Suprapubic skin (tissue), 4 donors: ENCODE results near the gene PARN. TPM values are rescaled to one million over a fixed set of nuclear protein-coding genes. Genes with fewer than 3 reads are reported as not detected.

Source experiments
- DNase-seq, 2 donors: peaks; one replicate each; pipeline ENCODE4 v3.0.0-alpha.2; 2019; ENCODE audit warnings: low spot score in 2 of 2
- H3K27ac ChIP-seq: fragments of 200-600 bp; sonication (generic); one replicate; pipeline ENCODE4 v1.5.1; 2019
- H3K27me3 ChIP-seq: fragments of 200-600 bp; sonication (generic); one replicate; pipeline ENCODE4 v1.5.1; 2019
- H3K36me3 ChIP-seq: fragments of 200-600 bp; sonication (generic); one replicate; pipeline ENCODE4 v1.5.1; 2019
- H3K4me1 ChIP-seq: fragments of 200-600 bp; sonication (generic); one replicate; pipeline ENCODE4 v1.5.1; 2019
- H3K4me3 ChIP-seq: fragments of 200-600 bp; sonication (generic); one replicate; pipeline ENCODE4 v1.5.1; 2019; ENCODE audit warnings: mild to moderate bottlenecking
- H3K9me3 ChIP-seq: fragments of 200-600 bp; sonication (generic); one replicate; pipeline ENCODE4 v1.5.1; 2019
- EP300 ChIP-seq: sonication (generic); formaldehyde crosslinking; IDR thresholded peaks from one replicate; pipeline ENCODE4 v1.6.1; 2017; ENCODE audit warnings: antibody characterized with exemption
- POLR2A ChIP-seq, 2 donors: fragments of 450-650 bp; IDR thresholded peaks; one replicate each; pipeline ENCODE4 v1.6.1; 2017; ENCODE audit warnings: antibody characterized with exemption in 2 of 2, mild to moderate bottlenecking in 2 of 2, moderate library complexity in 2 of 2
- POLR2AphosphoS5 ChIP-seq, 3 donors: sonication (generic); formaldehyde crosslinking; IDR thresholded peaks; one replicate each; pipeline ENCODE4 v1.6.1; 2017; ENCODE audit warnings: antibody characterized with exemption in 3 of 3
- WGBS: methylation state at CpG from one replicate; pipeline ENCODE4 v1.1.5; 2018; 5-methylcytosine and 5-hydroxymethylcytosine counted together
- total RNA-seq, 4 donors: library from RNA; depleted of rRNA; stranded (reverse); fragments of >200 nt; gene quantifications; one replicate each; pipeline ENCODE4 v1.1.0, GENCODE V29; 2016
- TF ChIP-seq, protein P1 (sequence below), 2 donors: fragments of 200-600 bp in 1 of 2; fragments of 450-650 bp in 1 of 2; sonication (generic) in 1 of 2; IDR thresholded peaks; one replicate each; pipeline ENCODE4 v1.5.1; 2016 to 2019; ENCODE audit warnings: antibody characterized with exemption in 2 of 2, mild to moderate bottlenecking in 1 of 2, moderate library complexity in 1 of 2

Gene PARN
- total RNA-seq, 4 donors from 2014 or later: 33.7 to 44.6 (median 37.1) TPM

DNA sequence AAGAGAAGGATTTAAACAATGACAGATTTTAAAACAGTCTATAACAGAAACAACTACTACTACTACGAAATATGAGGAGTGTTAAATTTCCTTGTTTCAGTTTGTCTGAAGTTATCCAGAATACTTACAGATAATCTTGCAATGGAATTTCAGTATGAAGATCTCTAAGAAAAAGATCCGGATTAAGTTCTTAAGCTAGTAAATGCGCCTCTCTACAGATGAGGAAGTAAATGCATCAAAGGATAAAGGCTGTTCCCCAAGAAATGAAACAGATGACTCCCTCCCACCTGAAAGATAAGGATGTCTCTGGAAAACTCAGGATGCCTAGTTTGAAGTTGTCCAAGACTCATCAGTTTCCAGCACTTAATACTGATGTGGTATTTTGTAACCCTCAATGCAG lies 105.1 kb downstream of the PARN start:
- peaks cover 3% of the 10 kb centered on the region for H3K36me3 ChIP-seq
- DNase-seq: no peak
- H3K4me3 ChIP-seq: no peak overlapping the region
- TF ChIP-seq POLR2A (IDR thresholded peaks at IDR 0.05) (no peak), POLR2AphosphoS5 (IDR thresholded peaks at IDR 0.05) (no peak), EP300 (no peak)
- TF ChIP-seq, protein P1, sequence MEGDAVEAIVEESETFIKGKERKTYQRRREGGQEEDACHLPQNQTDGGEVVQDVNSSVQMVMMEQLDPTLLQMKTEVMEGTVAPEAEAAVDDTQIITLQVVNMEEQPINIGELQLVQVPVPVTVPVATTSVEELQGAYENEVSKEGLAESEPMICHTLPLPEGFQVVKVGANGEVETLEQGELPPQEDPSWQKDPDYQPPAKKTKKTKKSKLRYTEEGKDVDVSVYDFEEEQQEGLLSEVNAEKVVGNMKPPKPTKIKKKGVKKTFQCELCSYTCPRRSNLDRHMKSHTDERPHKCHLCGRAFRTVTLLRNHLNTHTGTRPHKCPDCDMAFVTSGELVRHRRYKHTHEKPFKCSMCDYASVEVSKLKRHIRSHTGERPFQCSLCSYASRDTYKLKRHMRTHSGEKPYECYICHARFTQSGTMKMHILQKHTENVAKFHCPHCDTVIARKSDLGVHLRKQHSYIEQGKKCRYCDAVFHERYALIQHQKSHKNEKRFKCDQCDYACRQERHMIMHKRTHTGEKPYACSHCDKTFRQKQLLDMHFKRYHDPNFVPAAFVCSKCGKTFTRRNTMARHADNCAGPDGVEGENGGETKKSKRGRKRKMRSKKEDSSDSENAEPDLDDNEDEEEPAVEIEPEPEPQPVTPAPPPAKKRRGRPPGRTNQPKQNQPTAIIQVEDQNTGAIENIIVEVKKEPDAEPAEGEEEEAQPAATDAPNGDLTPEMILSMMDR (IDR thresholded peaks at IDR 0.05): no peak
- H3K27ac ChIP-seq: no peak overlapping the region
- no peaks in the 10 kb centered on the region for H3K9me3 ChIP-seq
- H3K27me3 ChIP-seq: no peaks in the 10 kb centered on the region
- 91% methylated on average over 3 of the region's 3 CpGs for WGBS
- H3K4me1 ChIP-seq: peaks cover 33% of the 10 kb centered on the region

DNA sequence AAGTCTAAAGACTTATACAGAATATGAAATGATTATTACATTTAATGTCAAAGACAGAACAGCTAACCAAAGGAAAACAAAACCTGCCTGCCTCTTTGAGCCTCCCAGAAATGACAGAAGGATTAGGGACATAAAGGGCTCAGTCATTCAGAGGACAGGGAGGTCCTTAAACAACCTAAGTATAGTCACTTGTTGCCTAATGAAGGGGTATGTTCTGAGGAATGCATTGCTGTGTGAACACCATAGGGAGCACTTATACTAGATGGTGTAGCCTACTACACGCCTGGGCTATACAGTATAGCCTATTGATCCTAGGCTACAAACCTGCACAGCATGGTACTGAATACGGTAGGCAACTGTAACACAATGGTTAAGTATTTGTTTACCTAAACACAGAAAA lies 106.4 kb downstream of the PARN start:
- 95% methylated on average over 2 of the region's 2 CpGs for WGBS

DNA sequence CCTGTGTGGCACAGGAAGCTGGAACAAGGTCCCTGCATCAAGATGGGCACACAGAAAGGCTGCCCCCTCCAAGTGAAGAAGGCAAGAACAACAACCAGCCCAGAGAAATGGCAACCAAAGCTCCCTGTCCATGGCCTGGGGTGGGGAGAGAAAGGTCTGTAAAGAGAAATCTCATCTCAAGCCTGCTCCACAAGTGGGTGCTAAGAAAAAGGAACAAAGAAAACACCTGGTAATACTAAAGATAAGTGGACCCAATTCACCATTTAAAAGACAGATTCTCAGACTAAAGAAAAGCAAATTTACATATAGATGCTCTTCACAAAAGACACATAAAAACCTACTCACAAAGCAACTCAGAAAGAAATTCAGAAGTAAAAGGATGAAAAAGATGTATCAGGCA lies 107.4 kb downstream of the PARN start:
- no peaks in the 10 kb centered on the region for H3K27me3 ChIP-seq
- H3K36me3 ChIP-seq: no peaks in the 10 kb centered on the region
- no peak overlapping the region for H3K4me3 ChIP-seq
- no peak overlapping the region for H3K27ac ChIP-seq
- no peaks in the 10 kb centered on the region for H3K9me3 ChIP-seq
- DNase-seq: no peak
- peaks cover 14% of the 10 kb centered on the region for H3K4me1 ChIP-seq
- TF ChIP-seq, protein P1 (IDR thresholded peaks at IDR 0.05): no peak
- TF ChIP-seq POLR2AphosphoS5 (IDR thresholded peaks at IDR 0.05): no peak

More for the DNA sequence above, 106.4 kb downstream of the PARN start:
- TF ChIP-seq, protein P1 (IDR thresholded peaks at IDR 0.05): no peak
- TF ChIP-seq POLR2AphosphoS5 (IDR thresholded peaks at IDR 0.05) (no peak), POLR2A (IDR thresholded peaks at IDR 0.05) (no peak), EP300 (no peak)
- no peak for DNase-seq
- Histone ChIP-seq H3K27me3 (no peaks in the 10 kb centered on the region), H3K36me3 (no peaks in the 10 kb centered on the region), H3K4me3 (no peak overlapping the region), H3K27ac (no peak overlapping the region), H3K4me1 (peaks cover 23% of the 10 kb centered on the region), H3K9me3 (no peaks in the 10 kb centered on the region)

DNA sequence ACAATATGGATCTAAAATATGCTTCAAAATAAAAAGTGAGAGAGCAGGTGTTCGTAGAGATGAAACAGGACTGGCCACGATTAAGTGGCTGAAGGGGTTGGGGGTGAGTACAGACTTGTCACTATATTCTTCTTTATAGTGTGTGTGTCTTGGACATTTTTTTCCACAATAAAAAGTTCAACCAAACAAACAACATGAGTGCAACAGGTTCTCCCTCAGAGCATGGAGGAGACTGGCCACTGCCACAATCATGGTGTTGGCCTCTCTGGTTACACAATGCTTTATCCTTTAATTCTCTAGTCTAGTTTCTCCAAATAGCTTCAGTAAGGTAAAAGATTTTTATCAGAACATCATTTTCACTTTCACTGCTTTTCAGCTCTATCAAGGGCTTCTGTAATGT lies 109.3 kb downstream of the PARN start:
- Histone ChIP-seq H3K27me3 (no peaks in the 10 kb centered on the region), H3K36me3 (no peaks in the 10 kb centered on the region), H3K9me3 (no peaks in the 10 kb centered on the region), H3K4me1 (peaks cover 2% of the 10 kb centered on the region), H3K27ac (no peak overlapping the region), H3K4me3 (no peak overlapping the region)
- no peak for DNase-seq
- 90% methylated on average over 2 of the region's 2 CpGs for WGBS
- no peak for TF ChIP-seq POLR2A (IDR thresholded peaks at IDR 0.05)
- TF ChIP-seq POLR2AphosphoS5 (IDR thresholded peaks at IDR 0.05): no peak
- TF ChIP-seq, protein P1 (IDR thresholded peaks at IDR 0.05): no peak
- no peak for TF ChIP-seq EP300

DNA sequence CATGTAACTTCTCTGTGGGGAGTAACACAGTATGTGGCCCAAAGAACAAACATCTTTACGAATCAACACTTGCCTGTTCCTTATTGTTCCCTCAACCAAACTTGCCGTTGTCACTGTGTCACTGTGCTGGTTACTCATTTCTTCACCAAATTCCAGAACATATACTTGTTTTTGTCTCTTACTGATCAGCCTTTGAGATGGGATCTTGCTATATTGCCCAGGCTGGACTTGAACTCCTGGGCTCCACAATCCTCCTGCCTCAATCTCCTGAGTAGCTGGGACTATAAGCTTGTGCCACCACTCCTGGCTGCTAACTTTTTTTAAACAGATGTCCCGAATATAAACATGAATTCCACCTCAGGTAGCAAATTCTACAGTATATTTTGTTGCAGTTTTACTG lies 115.1 kb downstream of the PARN start:
- Histone ChIP-seq H3K9me3 (no peaks in the 10 kb centered on the region), H3K36me3 (no peaks in the 10 kb centered on the region), H3K4me1 (peaks cover 8% of the 10 kb centered on the region), H3K27ac (no peak overlapping the region), H3K4me3 (no peak overlapping the region), H3K27me3 (no peaks in the 10 kb centered on the region)
- WGBS: 97% methylated on average over 3 of the region's 3 CpGs
- TF ChIP-seq POLR2A (IDR thresholded peaks at IDR 0.05) (no peak), EP300 (no peak), POLR2AphosphoS5 (IDR thresholded peaks at IDR 0.05) (no peak)
- TF ChIP-seq, protein P1 (IDR thresholded peaks at IDR 0.05): no peak
- DNase-seq: no peak
